MV-4-11 (cell line): Measurements from ENCODE around the gene PTPN14.
A peak's percentile ranks its signal among the peaks of the same experiment; 100 is the strongest.

ENCODE experiments used
- DNase-seq: peaks from one replicate; lab custom pipeline; 2025; lab: John Stamatoyannopoulos, UW

PTPN14 gene

DNA sequence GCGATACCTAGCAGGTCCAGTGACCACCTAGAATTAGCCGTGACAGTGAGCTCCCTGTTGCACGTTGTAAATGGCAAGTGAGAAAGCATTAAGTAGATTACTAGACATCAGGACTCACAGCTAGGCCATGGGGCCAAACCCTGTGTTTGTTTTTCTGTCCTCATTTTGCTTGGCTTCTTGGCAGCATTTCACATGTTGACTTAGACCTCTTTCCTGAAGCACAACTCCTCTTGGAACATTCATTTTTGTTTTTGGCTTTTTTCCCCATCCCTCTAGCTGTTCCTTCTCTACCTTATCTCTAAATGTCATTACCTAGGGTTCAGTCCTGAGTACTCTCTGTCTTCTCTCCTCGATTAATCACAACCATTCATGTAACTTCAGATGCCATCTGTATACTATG, 16.9 kb upstream of the PTPN14 start:
- DNase-seq, result no peak

DNA sequence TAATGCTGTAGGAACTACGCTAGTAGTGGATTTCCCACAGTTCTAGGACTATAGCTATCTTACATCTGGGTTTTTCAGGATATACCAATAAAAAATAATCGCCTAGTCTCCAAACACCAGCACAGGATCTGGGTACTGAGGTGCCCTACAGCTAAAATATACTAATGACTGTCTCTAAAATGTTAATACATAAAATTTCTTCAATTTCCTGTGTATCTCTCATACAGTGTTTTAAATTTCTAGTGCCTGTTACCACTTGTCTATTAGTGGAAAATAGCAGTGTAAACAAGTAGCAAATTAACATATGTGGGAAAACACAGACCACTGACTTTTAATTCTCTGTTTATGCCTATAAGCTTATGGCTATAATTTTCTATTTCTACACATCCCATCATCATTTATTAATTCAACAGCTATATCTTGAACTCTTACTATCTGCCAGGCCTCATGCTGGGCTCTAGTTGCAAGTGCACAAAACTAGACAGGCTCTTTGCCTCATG, 16.1 kb upstream of the PTPN14 start:
- DNase-seq, result no peak

DNA sequence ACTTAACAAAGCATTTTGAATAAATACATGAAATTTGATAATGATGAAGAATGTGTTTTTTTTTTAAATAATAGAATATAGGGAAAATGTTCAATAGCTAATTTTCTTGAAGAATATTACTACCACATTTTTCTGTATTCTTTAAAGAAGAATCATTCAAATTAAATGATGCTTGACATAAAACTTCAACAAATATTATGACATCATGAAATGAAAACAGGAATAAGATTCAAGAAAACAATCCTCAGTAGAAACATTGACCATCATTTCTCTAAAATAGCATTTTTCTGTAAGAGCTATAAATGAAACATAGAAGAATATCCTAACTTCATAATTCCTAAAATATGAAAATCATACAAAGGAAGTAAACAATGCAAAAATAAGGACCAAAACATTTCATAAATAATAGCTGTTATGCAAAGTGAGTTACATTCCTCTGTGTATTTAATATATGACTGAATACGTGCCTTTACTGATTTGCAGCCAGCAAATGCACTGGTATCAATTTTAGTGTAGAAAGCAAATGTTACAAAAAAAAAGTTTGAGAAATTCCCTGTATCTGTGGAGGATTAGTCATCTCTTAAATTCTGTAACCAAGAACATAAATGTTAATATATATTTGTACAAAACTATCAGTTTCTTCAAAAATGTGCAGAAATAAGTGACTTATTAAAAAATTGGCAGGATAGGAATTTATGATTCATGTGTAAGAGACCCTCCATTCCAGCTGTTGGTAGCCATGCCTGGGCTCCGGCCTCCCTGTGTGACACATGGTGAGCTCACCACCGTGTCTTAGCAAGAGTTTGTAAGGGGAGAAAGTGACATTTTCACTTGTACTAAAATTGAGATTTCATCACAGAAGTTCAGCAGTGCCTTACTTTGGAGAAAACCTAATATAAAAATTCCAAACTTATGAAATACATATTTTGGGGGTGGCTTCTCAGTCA, 15.0 kb upstream of the PTPN14 start:
- no peak for DNase-seq

DNA sequence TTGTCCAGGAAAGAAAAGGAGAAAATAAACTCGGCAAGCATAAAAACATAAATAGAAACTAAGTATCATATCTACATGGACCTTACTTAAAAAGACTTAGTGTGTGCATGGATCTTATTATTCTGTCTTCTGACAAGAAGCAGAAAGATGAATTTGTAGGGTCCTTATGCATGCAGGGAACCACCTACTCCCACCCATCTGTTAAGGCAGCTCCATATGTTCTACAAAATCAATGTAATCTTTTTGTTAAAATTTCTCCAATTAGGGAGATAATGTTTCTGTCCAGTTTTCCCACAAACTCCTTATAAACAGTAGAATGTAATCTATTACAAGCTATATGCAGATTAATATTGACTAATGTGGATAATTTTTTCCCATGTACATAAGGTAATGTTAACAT, 13.9 kb upstream of the PTPN14 start:
- DNase-seq, result no peak

DNA sequence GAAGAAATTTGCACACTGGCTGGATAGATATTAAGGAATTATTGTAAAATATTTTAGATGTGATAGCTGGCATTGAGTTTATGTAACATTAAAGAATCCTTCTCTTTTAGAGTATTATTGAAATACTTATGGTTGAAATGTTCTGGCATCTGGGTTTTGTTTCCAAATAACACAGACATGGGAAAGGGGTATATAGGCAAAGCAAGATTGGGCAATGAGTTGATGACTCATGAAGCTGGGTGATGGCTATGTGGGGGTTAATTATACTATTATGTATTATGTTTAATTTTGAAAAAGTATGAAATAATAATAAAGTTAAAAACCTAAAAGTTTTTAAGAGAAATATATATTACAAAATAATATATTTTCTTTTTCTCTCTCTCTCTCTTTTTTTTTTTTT, 12.5 kb upstream of the PTPN14 start:
- peak; percentile 50 for DNase-seq

DNA sequence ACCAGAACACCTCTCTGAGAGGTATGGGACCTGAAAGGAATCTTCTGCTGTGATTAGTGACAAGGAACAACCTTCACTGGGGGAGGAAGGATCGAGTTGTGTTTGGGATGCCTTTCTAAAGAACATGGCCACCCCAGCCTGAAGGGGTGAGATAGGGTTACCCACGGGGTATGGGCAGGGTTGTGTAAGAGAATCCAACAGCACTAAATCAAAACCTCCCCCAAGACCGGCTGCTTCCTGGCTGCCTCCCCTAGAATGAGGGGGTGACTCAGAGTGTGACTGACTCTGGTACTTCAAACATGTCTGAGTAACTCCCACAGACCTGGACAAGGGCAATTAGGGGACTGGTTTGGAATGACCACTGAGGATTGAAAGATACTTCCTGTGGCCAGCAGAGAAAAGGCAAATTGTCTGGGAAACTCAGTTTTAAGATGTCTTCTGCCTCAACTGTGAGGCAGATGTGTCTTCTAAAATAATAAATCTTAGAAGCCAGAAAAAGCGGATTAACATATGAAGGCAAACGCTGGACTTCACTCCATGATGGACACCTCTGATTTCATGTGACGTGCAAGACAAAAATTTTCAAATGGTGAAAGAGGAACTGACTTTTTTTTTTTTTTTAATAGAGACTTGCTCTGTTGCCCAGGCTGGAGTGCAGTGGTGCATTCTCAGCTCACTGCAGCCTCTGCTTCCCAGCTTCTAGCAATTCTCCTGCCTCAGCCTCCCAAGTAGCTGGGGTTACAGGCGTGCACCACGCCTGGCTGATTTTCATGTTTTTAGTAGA, 6.7 kb upstream of the PTPN14 start:
- DNase-seq, result peak; percentile 86

DNA sequence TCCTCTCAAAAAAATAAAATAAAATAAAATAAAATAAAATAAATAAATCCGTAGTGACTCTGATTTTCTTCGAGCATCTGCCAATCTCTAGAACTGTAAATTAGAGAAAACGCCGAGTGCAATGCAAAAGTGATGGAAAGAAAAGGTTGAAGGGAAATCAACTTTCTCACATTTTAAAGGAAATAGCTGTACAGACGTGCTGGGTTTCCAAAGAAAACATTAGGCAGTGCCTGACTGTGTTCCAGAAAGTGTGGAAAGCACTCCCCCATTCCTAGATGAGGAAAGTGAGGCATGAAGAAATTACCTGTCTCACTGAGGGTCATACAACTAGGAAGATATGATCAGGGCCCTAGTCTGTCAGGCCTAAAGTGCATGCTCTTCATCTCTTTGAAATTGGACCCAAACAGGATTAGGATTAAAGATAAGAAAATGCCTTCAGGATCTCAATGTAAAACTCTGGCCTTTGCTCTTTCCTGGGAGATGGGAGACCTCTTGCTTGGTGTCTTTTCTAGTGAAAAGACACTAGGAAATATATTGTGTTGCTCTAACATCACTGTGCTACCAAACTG, 1.8 kb upstream of the PTPN14 start:
- no peak for DNase-seq

DNA sequence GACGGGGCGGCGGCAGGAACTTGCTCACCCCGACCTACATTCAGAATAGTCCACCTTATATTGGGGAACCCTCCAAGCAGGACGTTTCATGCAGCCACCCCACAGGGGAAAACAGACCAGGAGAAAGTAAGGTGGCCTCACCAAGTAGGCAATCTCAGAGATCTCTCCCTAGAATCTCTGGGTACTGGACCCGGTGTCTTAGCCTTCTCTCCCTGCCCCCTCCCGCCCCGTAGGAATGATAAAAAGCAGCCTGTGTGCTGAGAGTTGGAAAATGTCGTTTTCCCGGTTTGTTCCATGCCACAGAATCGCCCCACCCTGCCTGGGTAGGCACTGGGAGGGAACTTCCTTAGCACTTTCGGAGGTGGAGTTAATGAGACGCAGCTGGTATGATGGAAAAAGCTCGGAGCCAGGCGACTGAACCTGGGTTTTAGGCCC, 789 bp upstream of the PTPN14 start:
- DNase-seq, result no peak

DNA sequence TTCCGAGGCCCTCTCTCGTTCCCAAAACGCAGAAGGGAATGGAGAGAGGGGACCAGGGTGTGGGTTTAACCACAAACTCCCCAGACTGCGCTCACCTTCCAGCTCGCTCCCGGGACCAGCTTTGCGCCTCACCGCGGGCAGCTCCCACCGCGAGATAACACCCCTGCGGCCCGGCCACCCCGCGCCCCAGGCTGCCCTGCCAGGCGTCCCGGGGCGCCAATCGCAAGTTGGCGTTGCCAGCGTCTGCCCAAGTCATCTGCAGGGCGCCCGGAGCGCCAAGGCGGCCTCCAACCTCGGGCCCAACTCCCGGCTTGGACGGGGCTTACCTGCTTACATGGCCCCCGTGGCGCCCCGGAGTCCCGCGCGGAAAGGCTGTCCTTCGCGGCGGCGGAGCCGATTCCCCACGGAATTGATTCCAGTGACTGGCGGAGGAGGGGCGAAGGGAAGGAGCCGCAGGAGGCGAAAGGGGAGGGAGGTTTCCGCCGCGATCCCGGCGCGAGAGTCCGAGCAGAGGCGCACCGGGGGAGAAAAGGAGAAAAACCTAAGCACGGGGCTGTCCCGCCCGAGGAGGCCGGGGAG, 456 bp downstream of the PTPN14 start:
- DNase-seq, result no peak

DNA sequence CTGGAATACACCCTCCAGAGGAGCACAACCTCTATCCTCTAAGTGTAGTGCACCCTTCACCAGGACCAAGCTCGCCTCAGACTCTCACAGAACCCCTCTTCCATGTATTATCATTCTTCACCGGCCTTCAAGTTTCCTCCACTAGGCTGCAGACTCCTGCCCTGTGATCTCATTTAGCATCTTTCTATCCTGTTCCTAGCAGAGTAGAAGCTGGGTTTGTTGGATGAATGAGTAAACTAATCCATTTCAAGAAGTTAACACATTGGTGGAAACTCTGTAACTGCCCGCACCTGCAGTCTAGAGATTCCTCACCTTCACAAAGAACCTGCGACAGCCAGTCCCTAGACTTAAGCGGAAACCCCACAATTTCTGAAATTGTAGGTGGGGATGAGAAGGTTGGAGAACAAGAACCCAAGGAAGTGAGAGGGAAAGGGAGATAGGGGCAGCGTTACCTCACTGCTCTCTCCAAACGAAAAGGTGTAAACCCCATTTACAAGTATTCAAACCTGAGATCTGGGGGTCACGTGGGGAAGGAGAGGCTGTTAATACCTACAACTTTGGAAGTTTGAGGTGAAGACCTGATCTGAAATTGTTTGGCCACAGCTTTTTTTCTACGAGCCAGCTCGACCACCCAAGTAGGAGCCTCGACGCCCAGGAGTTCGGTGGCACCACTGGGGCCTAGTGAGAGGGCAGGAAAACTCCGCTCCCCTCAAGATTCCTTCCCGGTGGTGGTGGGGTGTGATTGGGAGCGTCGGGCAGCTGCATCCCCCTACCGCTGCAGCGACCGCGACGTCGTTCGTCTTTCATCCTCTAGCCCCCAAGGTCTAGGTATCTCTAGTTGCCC, 1.2 kb downstream of the PTPN14 start:
- DNase-seq, result peak; percentile 19

DNA sequence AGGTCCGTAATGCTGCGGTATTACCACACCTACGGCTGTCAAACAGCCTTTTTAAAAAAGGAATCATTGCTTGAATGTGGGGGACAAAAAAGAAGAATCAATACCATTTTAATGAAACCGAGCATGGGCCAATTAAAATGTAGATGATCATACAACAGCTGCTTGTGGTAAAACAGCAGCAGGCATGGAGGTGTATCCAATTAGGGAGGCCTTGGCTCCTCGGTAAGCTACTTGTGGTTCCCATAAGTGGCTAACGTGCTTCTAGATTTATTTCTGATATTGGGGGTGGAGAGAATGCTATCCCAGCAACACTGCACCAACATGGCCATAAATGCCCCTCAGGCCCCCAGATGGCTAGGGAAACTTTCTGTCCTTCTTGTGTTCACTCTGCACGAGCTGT, 1.8 kb downstream of the PTPN14 start:
- DNase-seq, result no peak

DNA sequence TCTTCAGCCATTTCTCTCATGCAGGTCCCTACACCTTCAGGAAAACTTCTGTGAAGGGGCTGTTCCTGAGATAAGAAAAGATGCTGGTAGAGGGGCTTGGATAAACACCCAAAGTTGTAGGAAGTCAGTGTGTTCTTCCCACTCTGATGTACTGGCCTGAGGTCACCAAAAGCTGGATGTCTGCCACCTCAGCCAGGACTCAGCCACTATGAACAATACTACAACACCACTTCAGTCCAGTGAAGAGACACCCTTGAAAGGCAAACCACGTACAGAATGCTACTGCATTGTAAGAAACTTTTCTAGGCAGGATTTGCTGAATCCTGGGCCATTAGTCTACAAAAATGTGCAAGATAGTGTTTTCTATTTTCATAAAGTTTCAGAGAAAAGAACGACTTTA, 2.4 kb downstream of the PTPN14 start:
- DNase-seq, result no peak

DNA sequence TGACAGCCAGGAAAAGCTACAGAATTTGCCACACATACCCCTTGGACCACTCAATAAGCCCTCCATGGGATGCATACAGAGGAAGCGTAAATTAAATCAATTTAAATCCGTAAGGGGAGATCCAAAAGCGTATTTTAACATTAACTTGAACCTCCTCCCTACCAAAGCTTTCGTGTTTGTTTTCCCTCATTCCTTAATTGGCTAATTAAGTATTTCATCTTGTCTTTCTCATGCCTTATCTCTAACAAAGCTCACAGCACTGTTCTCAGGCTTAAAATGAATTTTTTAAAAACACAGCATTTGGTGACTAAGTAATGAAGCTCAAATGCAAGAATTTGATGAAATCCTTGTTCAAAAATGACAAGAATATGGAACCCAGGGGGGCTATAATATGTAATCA, 3.1 kb downstream of the PTPN14 start:
- no peak for DNase-seq

DNA sequence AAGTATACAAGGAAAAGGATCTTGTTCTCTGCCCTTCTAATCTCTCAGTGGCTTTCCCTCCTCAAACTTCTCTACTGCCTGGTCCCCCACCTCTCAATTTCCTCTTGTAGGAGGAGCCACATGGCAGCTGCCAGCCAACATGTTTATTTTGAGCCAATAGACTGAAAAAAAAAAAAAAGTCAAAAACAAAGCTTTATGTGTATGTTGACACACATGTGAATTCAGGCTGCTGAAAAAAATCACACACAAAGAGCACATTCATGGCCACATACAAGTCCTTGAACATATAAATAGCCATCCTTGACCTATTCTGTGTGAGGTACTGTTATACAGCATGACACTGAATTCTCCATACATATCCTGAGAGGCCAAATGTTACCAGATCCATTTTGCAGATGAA, 3.7 kb downstream of the PTPN14 start:
- no peak for DNase-seq

DNA sequence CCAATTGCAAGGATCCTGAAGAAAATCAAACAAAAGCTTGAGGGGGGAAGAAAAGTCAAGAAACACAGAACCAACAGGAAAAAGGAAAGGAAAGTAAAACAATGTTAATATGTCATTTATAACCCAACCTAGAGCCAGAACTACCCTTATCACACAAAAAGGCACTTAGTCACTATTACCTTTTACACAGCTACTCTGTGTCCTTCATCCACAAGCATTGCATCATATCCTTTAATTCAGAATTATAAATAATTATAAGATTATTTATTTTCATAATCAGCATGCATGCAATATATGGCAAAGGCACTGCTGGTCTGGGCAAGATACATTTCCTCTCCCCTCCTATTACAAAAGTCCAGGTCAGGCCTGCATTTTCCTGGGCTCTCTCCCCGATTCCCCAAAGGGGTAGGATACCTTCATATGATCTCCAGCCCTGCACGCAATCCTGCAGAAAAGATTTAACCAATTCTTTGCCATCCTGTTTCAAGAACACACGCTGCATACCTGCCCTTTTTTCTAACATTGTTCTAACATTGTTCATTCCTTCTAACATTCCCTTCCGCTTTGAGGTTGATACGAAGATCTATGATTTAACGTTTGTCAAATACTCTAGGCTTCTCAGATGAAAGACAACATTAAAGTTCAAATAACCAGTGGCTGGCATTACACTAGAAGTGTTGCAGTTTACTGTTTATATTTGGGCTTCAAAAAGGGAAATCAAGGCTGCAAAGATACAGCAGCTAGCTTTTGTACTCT, 4.3 kb downstream of the PTPN14 start:
- DNase-seq, result no peak

DNA sequence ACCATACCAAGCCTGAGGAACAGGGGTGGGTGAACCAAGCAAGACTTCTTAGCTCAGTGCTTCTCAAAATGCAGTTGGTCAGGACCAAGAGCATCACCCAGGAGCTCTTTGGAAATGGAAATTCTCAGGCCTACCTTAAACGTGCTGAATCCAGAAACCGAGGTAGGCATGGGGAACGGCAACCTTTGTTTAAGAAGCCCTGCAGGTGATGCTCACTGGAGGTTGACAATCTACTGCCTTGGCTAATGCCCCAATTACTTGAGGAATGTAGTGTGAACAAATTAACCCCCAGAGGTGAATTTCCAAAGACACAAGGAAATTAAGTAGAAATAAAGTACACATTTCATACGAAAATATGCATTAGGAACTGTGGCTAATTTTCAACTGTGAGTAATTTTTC, 5.3 kb downstream of the PTPN14 start:
- DNase-seq, result no peak

DNA sequence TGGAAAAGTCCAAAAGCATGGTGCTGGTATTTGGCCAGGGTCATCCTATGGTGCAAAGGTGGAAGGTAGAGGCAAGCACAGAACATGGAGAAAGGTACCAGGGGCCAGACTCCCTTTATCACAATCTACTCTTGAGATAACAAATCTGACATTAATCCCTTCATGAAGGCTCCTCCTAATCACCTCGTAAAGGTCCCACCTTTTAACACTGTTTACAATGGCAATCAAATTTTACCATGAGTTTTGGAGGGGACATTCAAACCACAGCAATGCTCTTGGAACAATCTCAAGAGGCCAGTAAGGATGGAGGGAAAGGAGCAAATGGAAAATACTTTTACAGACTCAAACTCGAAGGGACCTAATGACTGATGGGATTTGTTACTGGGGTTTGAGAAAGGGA, 6.1 kb downstream of the PTPN14 start:
- no peak for DNase-seq

DNA sequence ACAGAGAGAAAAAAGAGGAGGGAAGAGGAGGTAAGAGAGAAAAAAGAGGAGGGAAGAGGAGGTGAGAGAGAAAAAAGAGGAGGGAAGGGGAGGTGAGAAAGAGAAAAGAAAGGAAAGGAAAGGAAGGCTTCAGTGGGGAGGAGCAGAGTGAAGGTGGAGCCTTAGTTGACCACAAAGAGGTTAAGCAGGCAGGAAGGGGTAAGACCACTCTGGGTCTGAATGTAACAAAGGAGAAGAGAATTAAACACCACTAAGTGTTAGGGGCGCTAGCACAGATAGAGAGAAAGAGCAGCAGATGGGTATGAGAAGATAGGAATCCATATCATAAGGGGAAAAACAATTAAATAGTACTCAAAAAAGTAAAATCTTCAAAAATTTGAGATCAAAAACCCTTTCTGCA, 6.6 kb downstream of the PTPN14 start:
- DNase-seq, result no peak

DNA sequence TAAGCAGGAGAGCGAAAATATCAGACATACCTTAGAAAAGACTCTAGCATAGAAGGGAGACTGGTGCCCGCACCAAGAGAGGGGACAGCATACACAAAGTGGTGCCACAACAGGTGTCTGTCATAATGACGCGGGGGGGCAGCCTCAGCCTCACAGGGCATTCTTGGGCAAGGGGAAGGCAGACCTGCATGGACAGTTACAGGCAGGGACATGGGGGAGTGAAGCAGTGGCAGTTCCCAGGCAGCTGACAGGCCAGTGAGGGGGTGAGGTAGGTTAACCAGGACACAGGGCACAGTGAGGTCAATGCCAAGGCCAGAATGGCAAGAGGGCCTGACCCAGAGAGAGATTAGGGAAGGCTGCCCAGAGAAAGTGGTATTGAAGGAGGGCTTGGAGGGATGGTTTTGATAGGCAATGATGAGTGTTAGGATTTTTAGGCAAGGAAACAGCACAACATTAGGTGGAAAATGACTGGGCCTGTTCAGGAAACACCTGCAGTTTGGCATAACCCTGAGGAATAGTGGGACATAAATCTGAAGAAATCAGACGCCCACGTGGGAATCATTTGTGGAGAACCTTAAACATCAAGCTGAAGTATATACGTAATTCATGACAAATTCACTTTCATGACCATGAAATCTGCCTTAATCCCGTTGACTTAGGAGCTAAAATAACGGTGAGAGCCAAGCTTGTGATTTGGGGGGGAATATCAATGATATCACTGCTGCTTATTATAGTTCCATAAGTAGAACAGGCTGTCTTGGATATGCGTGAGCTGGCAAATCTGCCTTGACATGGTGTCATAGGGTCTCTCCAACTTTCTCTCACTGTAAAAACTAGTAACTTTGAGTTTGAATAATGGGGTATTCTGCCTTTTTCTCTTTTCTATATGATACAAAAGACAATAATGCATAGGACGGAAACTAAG, 8.9 kb downstream of the PTPN14 start:
- no peak for DNase-seq

DNA sequence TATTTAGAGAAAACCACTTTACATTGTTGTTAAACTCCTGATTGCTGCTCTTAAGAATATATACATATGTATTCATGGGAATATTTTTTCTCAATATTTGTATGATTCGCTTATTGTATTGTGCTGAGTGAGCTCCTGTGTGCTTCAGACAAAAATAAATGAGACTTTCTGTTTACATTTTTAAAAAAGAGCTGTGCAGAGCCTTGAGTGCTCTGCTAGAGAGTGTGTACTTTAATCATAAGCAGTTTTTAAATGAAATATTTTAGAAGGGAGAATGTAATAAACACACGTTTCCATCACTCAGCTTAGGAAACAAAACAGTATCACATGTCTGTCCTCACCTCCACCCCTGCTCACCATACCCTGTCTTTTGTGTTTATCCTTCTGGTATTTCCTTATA, 9.7 kb downstream of the PTPN14 start:
- no peak for DNase-seq
